Hepatocyte (in vitro differentiated cells): ENCODE results near the gene WNT3A. TPM values are rescaled to one million over a fixed set of nuclear protein-coding genes. Genes with fewer than 3 reads are reported as not detected.

Experiments
- DNase-seq: peaks from one replicate; pipeline ENCODE4 v3.0.0-alpha.2; 2016; ENCODE audit warnings: low spot score
- H2AFZ ChIP-seq: fragments of 200-600 bp; sonication (generic); 2 replicates; pipeline ENCODE4 v1.6.0; 2016; ENCODE audit warnings: antibody characterized with exemption, mild to moderate bottlenecking
- H3K27ac ChIP-seq: fragments of 200-600 bp; sonication (generic); 2 replicates; pipeline ENCODE4 v1.5.1; 2016; ENCODE audit warnings: mild to moderate bottlenecking
- H3K27me3 ChIP-seq: fragments of 200-600 bp; sonication (generic); 2 replicates; pipeline ENCODE4 v1.6.1; 2016
- H3K36me3 ChIP-seq: fragments of 200-600 bp; sonication (generic); replicated peaks from 2 replicates; pipeline ENCODE4 v1.5.1; 2016; ENCODE audit warnings: low read depth; ENCODE audit not compliant: insufficient read depth
- H3K4me1 ChIP-seq: fragments of 200-600 bp; sonication (generic); 2 replicates; pipeline ENCODE4 v1.5.1; 2016; ENCODE audit warnings: mild to moderate bottlenecking, moderate library complexity; ENCODE audit not compliant: insufficient read depth
- H3K4me2 ChIP-seq: fragments of 200-600 bp; sonication (generic); 2 replicates; pipeline ENCODE4 v1.6.0; 2016
- H3K4me3 ChIP-seq: fragments of 200-600 bp; sonication (generic); 2 replicates; pipeline ENCODE4 v1.5.1; 2016; ENCODE audit warnings: mild to moderate bottlenecking
- H3K79me2 ChIP-seq: fragments of 200-600 bp; sonication (generic); 2 replicates; pipeline ENCODE4 v1.6.0; 2017; ENCODE audit warnings: mild to moderate bottlenecking
- H3K9me2 ChIP-seq: fragments of 200-600 bp; sonication (generic); replicated peaks from 2 replicates; pipeline ENCODE4 v1.6.0; 2017; ENCODE audit warnings: mild to moderate bottlenecking; ENCODE audit not compliant: insufficient read depth
- H3K9me3 ChIP-seq: fragments of 200-600 bp; sonication (generic); 2 replicates; pipeline ENCODE4 v1.5.1; 2016; ENCODE audit warnings: low read depth, mild to moderate bottlenecking
- H4K20me1 ChIP-seq: fragments of 200-600 bp; sonication (generic); 2 replicates; pipeline ENCODE4 v1.6.0; 2016; ENCODE audit warnings: mild to moderate bottlenecking; ENCODE audit not compliant: insufficient read depth, poor library complexity, severe bottlenecking
- CTCF ChIP-seq: fragments of 200-600 bp; sonication (generic); IDR thresholded peaks from 2 replicates; pipeline ENCODE4 v1.5.1; 2016; ENCODE audit warnings: antibody characterized with exemption, mild to moderate bottlenecking; ENCODE audit not compliant: poor library complexity
- EZH2 ChIP-seq: fragments of 200-600 bp; sonication (generic); IDR thresholded peaks from 2 replicates; pipeline ENCODE4 v1.6.1; 2016; ENCODE audit warnings: antibody characterized with exemption, mild to moderate bottlenecking, borderline replicate concordance
- EZH2phosphoT487 ChIP-seq: fragments of 200-600 bp; sonication (generic); IDR thresholded peaks from one replicate; pipeline ENCODE4 v1.6.1; 2018; ENCODE audit warnings: antibody characterized with exemption, mild to moderate bottlenecking, low read depth, moderate library complexity; ENCODE audit not compliant: unreplicated experiment, severe bottlenecking
- WGBS: methylation state at CpG from one replicate; pipeline ENCODE4 v1.1.6; 2016; ENCODE audit warnings: low lambda C conversion rate; ENCODE audit errors: missing lambda C conversion rate; 5-methylcytosine and 5-hydroxymethylcytosine counted together
- polyA plus RNA-seq: library from polyadenylated mRNA; unstranded; fragments of >200 nt; fragmentation: Nextera tagmentation; extraction: Ambion mirVana; gene quantifications from 2 replicates; pipeline ENCODE4 v1.2.1, GENCODE V29; 2016
- total RNA-seq: library from RNA; depleted of rRNA; stranded (reverse); fragments of >200 nt; gene quantifications from 2 replicates; pipeline ENCODE4 v1.2.3, GENCODE V29; 2014

WNT3A gene
- total and polyA plus RNA-seq, 2 experiments from 2014 or later: 0.03 TPM; not detected in 1

GRCh38 chr1:228081144-228081543, 74.3 kb downstream of the WNT3A start:
- WGBS: 86% methylated on average over 7 of the region's 7 CpGs
- peaks cover 57% of the 10 kb centered on the region for H3K79me2 ChIP-seq
- H2AFZ ChIP-seq: no peak overlapping the region
- no peaks in the 10 kb centered on the region for H3K36me3 ChIP-seq
- H3K4me1 ChIP-seq: peaks cover 27% of the 10 kb centered on the region
- TF ChIP-seq EZH2 (no peak), EZH2phosphoT487 (no peak), CTCF (no peak)
- peaks cover 31% of the 10 kb centered on the region for H4K20me1 ChIP-seq
- no peak overlapping the region for H3K27ac ChIP-seq
- no peak for DNase-seq
- H3K4me2 ChIP-seq: peak overlapping the region; percentile 95
- H3K27me3 ChIP-seq: no peaks in the 10 kb centered on the region
- H3K9me2 ChIP-seq: no peaks in the 10 kb centered on the region
- H3K9me3 ChIP-seq: no peaks in the 10 kb centered on the region
- no peak overlapping the region for H3K4me3 ChIP-seq

- Histone ChIP-seq H3K9me2 (no peaks in the 10 kb centered on the region), H2AFZ (peak overlapping the region; percentile 84), H3K36me3 (no peaks in the 10 kb centered on the region), H3K4me2 (peak overlapping the region; percentile 95), H3K27ac (peak overlapping the region; percentile 42), H3K4me1 (peaks cover 32% of the 10 kb centered on the region), H3K27me3 (no peaks in the 10 kb centered on the region), H4K20me1 (peaks cover 36% of the 10 kb centered on the region), H3K79me2 (peaks cover 63% of the 10 kb centered on the region), H3K4me3 (peak overlapping the region; percentile 48), H3K9me3 (no peaks in the 10 kb centered on the region)
- peak; percentile 40 for DNase-seq
- no peak for TF ChIP-seq CTCF
- TF ChIP-seq EZH2phosphoT487: no peak
- TF ChIP-seq EZH2: no peak
- WGBS: 17% methylated on average over 23 of the region's 31 CpGs
Measured at GRCh38 chr1:228081578-228082213, 74.9 kb downstream of the WNT3A start.

GRCh38 chr1:228082214-228082917, 75.6 kb downstream of the WNT3A start, which contains the start of gene ARF1:
Gene ARF1 (plus strand): TSS chr1:228082708. CDS start chr1:228097115, 14,407 bp downstream.
- Histone ChIP-seq H3K36me3 (no peaks in the 10 kb centered on the region), H3K4me1 (peaks cover 37% of the 10 kb centered on the region), H4K20me1 (peaks cover 43% of the 10 kb centered on the region), H3K4me3 (peak within 1 kb of the TSS; percentile 84), H3K4me2 (peak within 1 kb of the TSS; percentile 98), H3K79me2 (peaks cover 70% of the 10 kb centered on the region), H3K27ac (peak within 1 kb of the TSS; percentile 100), H3K9me3 (no peaks in the 10 kb centered on the region), H3K9me2 (no peaks in the 10 kb centered on the region), H3K27me3 (no peaks in the 10 kb centered on the region), H2AFZ (peak within 1 kb of the TSS; percentile 84)
- peak; percentile 99 for DNase-seq
- TF ChIP-seq EZH2phosphoT487: no peak
- no peak for TF ChIP-seq EZH2
- TF ChIP-seq CTCF: no peak
- 4% methylated on average over 63 of the region's 87 CpGs for WGBS
